GM13977 (cell line): Measurements from ENCODE around the gene ENO2.

Experiments
- DNase-seq: peaks from one replicate; pipeline ENCODE4 v3.0.0; 2012; ENCODE audit warnings: low spot score
- CTCF ChIP-seq: IDR thresholded peaks from 2 replicates; pipeline ENCODE4 v1.5.1; 2012; ENCODE audit warnings: mild to moderate bottlenecking, control low read depth; ENCODE audit not compliant: insufficient read depth; ENCODE audit errors: extremely low read depth, missing control alignments
- in situ Hi-C: fragments of 300-500 bp; cut with MboI; formaldehyde crosslinking; loops from one replicate; pipeline ENCODE4 v1.12.0; 2022; ENCODE audit warnings: low sequenced_read_pairs, low pct_unique_long_range_greater_than_20kb, mixed read lengths, inconsistent platforms; ENCODE audit not compliant: unreplicated experiment

The ENO2 gene

GRCh38 chr12:6936636-6937480 lies 22.5 kb downstream of the ENO2 start:
- in situ Hi-C loops, result loop anchor here (25.0 kb wide), 1 partner anchor 175 kb away; the partner anchor contains the start of gene C1RL
- peak; percentile 6 for TF ChIP-seq CTCF
- peak; percentile 65 for DNase-seq

- in situ Hi-C loops, result loop anchor here (25.0 kb wide), 1 partner anchor 175 kb away; the partner anchor contains the start of gene C1RL
- peak; percentile 97 for TF ChIP-seq CTCF
- peak; percentile 91 for DNase-seq
Measured at GRCh38 chr12:6937481-6938352, 23.3 kb downstream of the ENO2 start.

- in situ Hi-C loops, result loop anchor here (25.0 kb wide), 1 partner anchor 174 kb away; the partner anchor contains the start of gene C1RL
- DNase-seq, result no peak
- TF ChIP-seq CTCF, result no peak
Measured at GRCh38 chr12:6938353-6939190, 24.2 kb downstream of the ENO2 start.

GRCh38 chr12:6939191-6939540 lies 24.8 kb downstream of the ENO2 start:
- in situ Hi-C loops, result loop anchor here (25.0 kb wide), 1 partner anchor 173 kb away; the partner anchor contains the start of gene C1RL
- TF ChIP-seq CTCF, result no peak
- no peak for DNase-seq

- TF ChIP-seq CTCF, result no peak
- DNase-seq, result no peak
- in situ Hi-C loops, result loop anchor here (25.0 kb wide), 1 partner anchor 171 kb away; the partner anchor contains the start of gene C1RL
Measured at GRCh38 chr12:6941267-6941666, 26.9 kb downstream of the ENO2 start.
